Stimulated activated CD8-positive, alpha-beta memory T cell treated with anti-CD3 and anti-CD28 coated beads, Interleukin-15, amount 100 ng/mL, for 4 hours (primary cell): Measurements from ENCODE around the gene CST11.

ENCODE experiments used
- DNase-seq, 2 donors: peaks; one replicate each; pipeline ENCODE4 v3.0.0-alpha.2; 2020; ENCODE audit warnings: low read depth in 2 of 2

CST11 gene

DNA sequence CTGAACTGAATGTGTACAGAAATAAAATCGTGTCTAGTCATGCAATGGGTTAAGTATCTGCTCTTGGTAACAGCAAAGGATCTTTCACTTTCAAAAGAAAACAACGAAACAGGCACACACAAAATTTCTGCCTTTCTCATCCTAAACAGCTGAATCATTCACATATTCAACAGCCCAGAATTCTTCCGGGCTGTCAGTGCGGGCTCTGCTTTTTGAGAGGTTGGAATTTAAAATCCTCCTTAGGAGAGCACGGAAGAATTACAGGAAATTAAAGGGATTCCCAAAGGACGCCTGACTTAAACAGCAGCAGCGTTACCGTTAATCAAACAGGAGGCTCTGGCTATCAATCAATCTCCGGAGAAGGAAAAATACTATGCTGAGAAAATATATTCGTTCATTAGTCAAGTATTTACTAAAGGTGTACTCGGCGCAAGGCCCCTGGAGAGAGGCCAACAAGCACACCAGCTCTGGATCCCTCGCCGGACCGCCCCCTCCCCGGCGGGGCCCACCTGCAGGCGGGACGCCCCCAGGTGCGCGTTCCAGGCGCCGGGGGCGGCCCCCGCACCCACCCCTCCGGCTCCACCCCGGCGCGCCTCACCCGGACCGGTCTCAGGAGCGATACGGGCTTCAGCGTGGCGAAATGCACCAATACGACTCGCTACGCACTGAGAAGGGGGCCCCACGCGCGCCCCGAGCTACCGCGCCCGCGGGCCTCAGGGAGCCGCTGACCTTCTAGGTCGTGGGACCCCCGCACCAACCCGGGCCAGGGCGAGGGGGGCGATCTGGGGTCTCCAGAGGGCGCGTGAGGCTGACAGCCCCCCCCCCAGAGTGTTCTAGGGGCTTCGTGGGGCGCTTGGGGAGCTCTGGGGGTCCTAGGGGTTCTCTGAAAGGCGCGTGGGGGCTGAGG, 32.4 kb downstream of the CST11 start:
- peak; percentile 27 to 35 for DNase-seq

DNA sequence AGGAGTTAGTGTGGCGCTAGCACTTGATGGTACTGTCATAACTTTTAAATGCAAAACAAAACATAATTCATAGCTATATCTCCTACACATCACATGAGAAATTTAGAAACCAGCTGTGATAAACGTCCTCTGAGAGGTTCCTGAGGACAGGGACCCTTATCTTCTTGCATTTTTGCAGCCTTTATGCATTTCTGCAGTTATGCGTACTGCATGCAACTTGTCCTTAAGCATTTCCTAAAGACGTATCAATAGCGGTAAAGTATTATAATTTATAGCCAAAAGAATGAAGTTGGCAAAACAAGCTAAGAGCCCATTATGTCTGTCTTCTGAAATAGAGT, 33.0 kb downstream of the CST11 start:
- no peak for DNase-seq

DNA sequence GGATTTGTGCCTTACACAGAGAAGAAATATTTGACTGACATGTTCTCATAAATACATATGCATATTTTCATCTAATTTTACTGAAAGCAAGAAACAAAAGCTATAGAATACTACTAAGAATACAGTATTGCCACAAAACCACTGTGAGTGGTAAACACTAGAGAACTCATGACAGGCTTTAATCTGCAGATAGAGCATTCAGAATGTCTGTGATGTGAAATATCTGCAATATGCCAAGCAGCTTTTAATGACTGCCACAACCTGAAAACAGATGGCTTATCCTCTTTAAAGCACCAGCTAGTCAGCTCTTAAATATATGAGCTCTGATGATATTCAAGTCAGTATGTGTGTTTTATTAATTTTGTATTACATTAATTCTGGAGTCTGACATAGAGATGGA, 34.8 kb downstream of the CST11 start:
- DNase-seq: no peak

GRCh38 chr20:23415959-23416583, 36.6 kb downstream of the CST11 start:
- no peak for DNase-seq

DNA sequence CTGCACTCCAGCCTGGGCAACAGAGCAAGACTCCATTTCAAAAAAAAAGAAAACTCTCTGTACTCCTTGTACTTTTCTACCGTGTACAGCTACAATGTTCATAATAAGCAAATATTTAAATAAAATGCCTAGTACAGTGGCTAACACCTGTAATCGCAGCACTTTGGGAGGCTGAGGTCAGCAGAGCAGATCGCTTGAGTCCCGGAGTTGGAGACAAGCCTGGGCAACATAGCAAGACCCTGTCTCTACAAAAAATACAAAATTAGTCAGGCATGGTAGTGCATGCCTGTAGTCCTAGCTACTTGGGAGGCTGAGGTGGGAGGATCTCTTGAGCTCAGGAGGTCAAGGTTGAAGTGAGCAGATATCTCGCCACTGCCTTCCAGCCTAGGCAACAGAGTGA, 37.1 kb downstream of the CST11 start:
- no peak for DNase-seq

- DNase-seq: no peak
Observed at GRCh38 chr20:23414526-23415188, 38.0 kb downstream of the CST11 start.

GRCh38 chr20:23413862-23414422, 38.7 kb downstream of the CST11 start:
- DNase-seq: no peak

DNA sequence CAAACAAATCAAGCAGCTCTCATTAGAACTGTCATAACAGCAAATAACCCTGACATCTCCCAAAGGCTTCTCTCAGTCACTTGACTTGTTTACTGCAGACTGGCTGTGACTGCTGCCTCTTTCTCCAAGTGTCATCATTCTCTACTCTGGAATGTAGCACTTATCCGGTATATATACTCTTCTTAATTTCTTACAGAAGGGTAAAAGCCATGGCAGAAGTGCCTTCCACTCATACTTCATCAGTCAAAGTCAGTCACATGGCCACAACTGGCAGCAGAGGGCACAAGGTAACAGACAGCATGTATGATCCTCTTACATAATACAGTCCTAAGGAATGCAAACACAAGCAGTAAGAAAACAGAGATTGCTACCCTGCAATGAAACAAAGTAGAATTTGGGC, 40.6 kb downstream of the CST11 start:
- DNase-seq: no peak

- no peak for DNase-seq
Observed at GRCh38 chr20:23410916-23411695, 41.6 kb downstream of the CST11 start.

GRCh38 chr20:23409800-23410199, 42.9 kb downstream of the CST11 start:
- DNase-seq: no peak

DNA sequence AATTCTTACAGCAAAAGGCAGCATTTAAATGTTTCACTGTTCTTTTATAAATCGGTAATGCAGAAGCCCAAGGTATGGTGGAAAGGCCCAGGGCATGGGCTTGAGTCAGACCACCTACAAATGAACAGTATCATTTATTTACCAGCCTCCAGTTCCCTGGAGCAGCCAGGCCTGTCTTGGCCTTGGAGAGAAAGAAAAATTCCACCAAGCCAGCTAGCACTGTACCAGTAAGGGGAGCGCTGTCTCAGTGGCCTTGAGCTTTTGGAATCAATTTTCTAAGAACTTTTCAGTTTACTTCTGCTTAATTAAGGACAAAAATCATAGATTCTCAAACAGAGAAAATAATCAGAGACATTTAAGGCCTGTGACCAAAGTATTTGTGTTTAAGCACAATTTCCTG, 43.7 kb downstream of the CST11 start:
- DNase-seq: no peak

DNA sequence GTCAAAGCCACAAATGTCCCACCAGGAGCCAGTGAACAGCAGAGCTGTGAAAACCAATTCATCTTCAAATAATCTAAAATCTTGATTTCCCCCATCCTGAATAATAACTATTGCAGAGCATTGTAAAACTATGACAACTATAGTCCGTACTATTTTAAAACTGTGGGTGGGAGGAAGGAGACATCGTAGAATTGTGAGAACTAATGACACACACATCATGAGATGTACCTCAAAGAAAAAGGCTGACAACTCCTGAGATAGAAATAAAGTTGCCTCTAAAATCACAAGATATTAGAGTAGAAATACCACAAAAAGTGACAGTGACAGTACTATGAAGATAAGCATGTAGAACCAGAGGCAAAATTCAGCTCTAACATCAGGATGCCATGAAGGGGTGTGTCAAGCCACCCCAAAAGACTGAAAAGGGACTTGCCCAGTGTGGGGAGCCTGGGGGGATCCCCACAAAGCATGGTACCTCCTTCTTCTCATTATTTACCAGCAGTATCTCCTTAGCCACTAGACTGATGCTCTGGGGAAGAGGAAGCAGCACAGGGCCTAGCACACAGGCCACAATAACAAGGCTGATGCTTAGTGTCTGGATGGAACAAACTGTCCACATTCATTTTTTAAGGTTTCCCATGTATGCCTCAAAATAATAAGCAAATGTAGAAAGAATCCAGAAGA, 44.8 kb downstream of the CST11 start:
- DNase-seq: no peak

- DNase-seq: no peak
Observed at GRCh38 chr20:23406880-23407279, 45.8 kb downstream of the CST11 start.

DNA sequence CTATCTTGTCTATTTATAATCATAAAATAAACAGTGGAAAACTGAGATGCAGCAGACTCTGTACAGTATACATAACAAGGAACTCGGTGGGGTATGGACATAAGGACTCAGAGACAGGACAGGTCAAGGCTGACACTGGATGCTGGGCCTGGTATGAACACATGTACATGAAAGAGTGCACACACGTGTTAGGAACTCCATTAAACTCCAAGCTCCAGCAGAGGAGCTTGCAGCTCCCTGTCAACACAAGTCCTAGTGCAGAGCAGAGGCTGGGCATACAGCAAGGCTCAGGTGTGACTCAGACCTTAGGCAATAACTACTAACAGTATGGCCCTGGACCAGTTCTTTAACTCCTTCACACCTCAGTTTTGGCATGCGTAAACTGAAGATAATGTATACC, 48.5 kb downstream of the CST11 start:
- DNase-seq: no peak

DNA sequence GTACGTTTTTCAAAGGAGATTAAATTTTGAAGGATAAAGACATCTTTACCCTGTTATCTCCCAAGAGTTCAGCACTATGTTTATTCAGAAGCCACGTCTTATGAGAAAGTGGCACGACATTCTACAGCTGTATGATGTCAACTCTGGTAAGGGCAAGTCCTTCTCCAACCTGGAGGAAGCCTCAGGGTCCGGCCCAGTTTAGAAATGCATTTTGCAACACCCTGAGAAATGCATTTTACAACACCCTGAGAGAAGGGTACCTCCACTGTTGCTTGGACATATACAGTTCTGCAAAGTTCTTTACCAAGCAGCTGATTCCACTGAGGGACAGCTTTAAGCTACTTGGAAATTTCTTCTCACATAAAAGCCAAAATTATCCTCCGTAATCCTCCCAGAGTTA, 48.9 kb downstream of the CST11 start:
- DNase-seq: no peak

DNA sequence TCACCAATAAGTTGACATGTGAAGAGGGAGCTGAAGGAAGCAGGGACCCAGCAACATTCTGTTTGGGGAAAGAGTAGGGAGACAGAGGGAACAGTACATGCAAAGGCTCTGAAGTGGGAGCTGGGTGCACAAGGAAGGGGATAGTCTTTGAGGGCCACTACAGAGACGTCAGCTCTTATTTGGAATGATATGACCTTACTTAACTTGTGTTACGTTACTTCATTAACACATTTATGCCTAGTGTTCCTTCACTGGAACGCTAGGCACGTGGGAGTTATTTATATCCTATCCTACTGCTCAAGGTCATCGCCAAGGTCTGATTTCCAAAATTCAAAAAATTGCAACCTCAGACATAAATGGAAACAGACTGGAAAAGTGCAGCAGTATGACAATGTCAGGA, 51.6 kb downstream of the CST11 start:
- no peak for DNase-seq
